HG02981 (cell line): ENCODE data around the gene TAF6.
A peak's percentile ranks its signal among the peaks of the same experiment; 100 is the strongest.
"Not testable (repeated sequence)": the region's sequence is repeated elsewhere in the genome, so short reads cannot be mapped to it uniquely, and the experiment has no call there.

Experiments used
- ATAC-seq: cut with Tn5 transposase; IDR thresholded peaks from one replicate; pipeline ENCODE4 v1.9.1; 2021; ENCODE audit warnings: mild to moderate bottlenecking, moderate library complexity; ENCODE audit not compliant: unreplicated experiment

TAF6 gene

DNA sequence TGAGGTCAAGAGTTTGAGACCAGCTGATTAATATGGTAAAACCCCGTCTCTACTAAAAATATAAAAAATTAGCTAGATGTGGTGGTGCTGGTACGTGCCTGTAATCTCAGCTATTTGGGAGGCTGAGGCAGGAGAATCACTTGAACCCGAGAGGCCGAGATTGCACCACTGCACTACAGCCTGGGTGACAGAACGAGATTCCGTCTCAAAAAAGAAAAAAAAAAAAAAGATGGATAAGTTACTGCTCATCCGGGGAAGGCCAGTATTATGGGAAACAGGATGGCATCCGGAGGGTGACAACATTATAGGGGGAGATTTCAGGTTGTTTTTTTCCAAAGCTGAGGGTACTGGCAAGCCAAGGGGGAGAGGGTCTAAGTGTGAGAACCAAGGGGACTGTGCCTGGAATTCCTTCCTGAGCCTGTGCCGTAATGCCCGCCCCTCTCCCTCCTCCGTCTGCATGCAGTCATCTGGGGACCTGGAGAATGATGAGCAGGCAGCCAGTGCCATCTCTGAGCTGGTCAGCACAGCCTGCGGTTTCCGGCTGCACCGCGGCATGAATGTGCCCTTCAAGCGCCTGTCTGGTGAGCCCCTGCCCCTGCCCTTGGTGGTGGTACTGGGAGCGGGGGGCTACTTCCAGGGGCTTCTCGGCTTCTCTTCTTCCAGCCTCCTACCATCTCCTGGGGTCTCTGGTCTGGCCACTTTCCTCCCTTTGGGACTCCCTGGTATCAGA lies 33.9 kb upstream of the TAF6 start:
- ATAC-seq, result no peak

DNA sequence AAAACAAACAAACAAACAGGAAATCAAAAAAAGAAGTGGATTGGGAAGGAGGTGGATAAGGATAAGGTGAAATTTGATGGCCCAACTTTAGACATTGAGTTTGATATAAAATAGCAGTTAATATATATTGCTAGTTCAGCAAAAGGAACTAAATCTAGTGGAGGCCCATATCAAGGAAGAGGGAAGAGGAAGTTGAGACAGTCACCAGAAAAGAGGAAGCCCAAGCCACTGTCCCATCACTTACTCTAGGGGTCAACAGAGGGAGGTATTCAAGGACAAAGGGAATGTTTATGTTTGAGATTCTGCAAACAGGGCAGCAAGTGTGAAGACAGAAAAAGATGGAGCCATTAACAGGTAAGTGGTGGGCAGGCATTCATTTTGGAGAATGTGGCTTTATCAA lies 33.2 kb upstream of the TAF6 start:
- no peak for ATAC-seq

DNA sequence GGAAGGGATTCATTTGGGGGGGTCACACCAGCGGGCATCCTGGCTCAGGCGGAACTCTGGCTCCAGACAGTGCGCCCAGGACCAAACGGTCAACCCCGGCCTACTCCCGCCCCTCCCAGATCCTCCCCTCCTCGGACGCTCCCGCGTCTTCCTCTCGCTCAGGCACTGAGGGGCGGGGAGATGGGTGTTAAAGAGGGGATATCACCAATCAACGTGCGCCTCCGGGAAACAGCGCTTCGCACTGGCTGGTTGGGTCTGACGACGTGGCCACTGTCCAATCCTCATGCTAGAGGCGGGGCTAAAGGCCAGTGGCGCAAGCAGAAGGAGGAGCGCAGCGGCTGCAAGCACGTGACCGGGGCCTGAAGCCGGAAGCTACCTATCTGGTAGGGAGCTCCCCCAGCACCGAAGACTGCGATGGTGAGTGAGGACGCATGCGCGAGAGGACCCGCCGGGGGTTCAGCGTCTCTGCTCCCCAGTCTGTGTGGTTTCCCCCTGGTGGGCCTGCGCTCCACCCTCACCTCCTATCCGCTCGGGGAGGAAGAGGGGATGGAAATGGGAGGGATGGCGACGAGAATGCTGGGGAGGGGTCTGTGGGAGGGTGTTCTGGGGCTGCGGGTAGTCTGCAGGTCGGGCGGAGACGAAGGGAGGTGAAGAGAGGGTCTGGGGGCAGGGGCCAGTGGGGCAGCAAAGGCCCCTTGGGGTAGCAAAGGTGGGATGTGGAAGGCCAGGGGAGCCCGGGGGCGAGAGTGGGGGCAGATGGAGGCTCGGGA lies 29.6 kb upstream of the TAF6 start, which contains the start of gene LAMTOR4:
Gene LAMTOR4, plus strand, starts transcription at position 360 of the 770 bp plus-strand sequence. Its CDS starts 55 bp downstream, at position 415.
- peak; percentile 99 for ATAC-seq

DNA sequence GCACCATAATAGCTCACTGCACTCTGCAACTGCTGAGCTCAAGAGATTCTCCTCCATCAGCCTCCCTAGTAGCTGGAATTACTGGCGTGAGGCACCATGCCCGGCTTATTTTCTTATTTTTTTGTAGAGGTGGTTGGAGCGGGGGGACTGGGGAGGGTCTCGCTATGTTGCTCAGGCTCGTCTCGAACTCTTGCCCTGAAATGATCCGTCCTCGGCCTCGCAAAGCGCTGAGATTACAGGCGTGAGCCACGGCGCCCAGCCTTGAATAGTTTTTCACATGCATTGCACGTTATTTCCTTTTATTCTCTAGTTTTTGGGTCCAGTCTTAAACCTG lies 29.0 kb upstream of the TAF6 start:
- no peak for ATAC-seq

DNA sequence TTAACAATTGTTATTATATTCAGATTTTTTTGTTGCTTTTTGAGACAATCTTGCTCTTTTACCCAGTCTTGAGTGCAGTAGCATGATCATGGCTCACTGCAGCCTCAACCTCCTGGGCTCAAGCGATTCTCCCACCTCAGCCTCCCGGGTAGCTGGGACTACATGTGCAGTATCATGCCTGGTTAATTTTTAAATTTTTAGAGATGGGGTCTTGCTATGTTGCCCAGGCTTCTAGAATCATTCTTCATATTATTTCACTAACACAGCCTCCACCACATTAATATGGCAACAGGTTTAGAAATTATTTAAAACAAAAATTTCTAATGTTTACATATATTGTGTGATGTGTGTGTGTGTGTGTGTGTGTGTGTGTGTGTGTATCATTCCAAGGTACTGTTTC lies 28.1 kb upstream of the TAF6 start:
- ATAC-seq, result no peak

DNA sequence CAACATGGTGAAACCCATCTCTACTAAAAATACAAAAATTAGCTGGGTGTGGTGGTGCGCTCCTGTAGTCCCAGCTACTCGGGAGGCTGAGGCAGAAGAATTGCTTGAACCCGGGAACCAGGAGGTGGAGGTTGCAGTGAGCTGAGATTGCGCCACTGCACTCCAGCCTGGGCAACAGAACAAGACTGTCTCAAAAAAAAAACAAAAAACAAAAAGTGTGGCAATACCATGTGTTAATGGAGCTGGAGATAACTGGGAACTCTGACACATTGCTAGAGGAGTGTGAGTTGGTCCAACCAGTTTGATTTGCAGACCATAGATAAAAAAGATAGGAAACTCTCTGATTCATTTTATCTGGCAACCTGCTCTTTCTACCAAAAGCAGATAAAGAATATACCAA lies 27.2 kb upstream of the TAF6 start:
- not testable (repeated sequence) for ATAC-seq

DNA sequence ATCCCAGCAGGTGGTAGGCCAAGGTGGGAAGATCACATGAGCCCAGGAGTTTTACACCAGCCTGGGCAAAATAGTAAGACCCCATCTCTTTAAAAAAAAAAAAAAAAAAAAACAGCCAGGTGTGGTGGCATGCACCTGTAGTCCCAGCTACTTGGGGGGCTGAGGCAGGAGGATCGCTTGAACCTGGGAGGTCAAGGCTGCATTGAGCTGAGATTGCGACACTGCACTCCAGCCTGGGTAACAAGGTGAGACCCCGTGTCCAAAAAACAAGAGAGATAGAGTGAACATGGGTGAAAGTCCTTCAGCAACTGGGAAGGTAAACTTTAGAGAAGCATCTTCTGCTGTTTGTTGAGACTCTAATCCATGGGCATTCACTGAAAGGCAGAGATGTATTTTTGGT lies 23.3 kb upstream of the TAF6 start:
- ATAC-seq, result no peak

DNA sequence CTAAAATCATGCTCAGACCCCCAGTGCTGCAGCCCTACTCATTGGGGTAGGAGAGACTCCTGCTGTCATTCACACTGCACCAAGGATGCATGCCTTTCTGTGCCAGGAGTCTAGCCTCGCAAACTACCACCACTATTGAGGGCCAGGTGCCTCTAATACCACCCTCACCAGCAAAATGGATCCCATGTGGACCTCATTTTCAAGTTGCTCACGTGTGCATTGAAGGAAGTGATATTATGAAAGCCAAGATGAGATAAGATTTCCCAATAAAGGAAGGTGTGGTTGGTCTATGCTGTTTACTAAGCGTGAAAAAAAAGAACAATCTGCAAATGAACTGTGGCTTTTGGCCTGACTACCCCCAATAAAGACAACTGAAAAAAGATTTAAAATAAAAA lies 22.4 kb upstream of the TAF6 start:
- no peak for ATAC-seq

DNA sequence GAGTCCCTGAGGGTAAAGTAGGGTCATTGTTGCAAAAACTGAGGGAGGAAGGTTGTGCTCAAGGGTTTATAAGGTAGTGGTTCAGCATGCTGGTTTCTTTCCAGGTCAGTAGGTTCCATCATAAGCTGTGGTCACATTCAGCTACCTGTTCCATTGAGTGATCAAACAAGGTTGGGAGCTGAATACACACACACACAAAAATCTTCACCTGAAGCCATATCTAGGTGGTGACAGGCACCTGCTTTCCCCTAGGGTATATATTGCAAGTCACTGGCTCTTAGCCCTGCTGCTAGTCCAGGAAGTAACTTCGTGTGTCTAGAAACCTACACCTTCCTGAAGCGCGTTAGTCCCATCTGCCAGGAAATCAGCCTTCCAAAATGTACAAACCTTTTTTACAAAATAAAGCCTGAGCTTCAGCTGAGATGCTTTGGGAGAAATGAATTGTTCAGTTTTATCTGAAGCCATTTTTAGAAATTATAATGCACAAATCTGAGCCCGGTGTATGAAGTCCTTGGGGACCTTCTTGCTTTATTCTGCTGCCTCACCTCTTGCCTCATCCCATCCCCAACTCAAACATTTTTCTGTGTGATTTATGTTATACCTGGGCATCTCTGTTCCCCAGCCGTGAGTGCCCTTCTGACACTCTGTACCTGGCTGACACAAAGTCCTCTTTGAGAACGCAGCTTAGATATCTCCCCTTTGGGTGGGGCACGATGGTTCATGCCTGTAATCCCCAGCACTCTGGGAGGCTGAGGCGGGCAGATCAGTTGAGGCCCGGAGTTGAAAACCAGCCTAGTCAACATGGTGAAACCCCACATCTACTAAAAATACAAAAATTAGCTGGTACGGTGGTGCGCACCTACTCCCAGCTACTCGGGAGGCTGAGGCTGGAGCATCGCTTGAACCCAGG lies 18.9 kb upstream of the TAF6 start:
- no peak for ATAC-seq

DNA sequence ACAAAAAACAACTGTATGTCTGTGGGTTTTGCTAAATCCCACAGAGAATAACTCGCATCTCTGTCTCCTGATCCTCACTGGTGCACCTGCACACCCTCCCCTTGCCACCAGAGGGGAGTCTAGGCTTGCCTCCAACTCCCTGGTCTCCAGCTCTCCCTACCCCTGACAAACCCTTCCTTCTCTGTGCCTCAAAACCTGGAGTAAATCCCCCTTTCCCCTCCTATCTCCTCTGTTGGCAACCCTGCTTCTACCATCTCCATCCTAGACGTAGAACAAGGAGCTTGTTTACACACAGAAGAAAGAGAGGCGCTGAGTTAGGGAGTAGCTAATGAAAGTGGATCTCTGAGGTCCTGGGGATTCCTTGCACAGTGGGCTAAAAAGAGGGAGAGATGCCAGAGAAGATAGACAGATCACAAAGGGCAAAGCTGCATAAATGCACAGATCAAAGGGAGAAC lies 13.6 kb upstream of the TAF6 start:
- peak; percentile 56 for ATAC-seq

DNA sequence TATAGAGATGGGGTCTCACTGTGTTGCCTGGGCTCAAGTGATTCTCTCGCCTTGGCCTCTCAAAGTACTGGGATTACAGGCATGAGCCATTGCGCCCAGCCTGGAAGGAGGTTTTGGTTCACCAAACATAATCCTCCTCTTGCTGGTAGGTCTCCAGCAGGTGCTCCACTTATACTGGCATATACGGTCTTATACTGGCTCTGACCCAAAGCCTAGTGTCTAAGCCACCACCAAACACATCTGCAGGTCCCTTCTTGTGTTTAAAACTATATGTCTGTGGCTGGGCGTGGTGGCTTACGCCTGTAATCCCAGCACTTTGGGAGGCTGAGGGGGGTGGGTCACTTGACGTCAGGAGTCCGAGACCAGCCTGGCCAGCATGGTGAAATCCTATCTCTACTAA lies 13.0 kb upstream of the TAF6 start:
- no peak for ATAC-seq

DNA sequence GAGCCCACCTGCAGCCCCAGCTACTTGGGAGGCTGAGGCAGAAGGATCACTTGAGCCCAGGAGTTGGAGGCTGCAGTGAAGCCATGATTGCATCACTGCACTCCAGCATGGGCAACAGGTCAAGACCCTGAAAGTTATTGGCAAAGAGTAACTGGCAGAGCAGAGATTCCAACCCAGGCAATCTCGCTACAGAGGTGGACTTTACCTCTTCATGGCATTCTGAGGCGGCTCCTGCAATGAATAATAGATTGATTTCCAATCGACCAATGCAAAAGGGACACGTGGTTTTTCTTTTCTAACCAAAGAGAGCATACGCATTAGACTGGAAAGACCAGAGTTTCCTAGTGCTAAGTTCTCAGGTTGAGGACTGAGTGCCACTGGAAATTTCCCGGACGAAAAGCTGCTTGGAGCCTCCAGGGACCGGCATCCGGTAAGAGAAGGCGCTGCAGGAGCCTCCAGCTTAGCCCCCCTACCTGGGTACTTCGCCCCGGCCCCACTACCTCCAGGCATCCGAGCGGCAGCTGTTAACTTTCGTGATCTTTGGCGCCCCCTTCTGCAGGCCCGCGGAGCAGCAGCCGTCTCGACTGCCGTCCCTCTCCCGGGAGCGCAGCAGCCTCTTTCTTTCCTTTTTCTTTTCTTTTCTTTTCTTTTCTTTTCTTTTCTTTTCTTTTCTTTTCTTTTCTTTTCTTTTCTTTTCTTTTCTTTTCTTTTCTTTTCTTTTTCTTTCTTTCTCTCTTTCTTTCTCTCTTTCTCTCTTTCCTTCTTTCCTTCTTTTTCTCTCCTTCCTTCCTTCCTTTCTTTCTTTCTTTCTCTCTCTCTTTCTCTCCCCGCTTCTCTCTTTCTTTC lies 11.7 kb upstream of the TAF6 start:
- ATAC-seq, result no peak

DNA sequence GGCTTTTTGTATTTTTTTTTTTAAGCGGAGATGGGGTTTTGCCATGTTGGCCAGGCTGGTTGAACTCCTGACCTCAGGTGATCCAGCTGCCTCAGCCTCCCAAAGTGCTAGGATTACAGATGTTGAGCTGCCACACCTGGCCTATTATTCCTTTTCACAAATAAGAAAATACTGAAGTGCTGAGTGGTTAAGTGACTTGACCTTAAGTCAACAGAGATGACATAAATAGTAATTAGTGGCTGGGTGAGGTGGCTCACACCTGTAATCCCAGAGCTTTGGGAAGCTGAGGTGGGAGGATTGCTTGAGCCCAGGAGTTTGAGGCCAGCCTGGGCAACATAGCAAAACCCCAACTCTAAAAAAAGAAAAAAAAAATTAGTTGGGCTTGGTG lies 11.1 kb upstream of the TAF6 start:
- not testable (repeated sequence) for ATAC-seq

DNA sequence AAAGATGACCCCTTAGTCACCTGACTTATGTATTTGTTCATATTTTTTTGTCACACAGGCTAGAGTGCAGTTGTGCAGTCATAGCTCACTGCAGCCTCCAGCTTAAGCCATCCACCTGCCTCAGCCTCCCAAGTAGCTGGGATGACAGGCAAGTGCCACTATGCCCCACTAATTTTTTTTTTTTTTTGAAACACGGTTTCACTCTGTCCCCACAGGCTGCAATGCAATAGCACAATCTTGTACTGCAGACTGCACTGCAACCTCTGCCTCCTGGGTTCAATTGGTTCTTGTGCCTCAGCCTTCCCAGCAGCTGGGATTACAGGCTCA lies 9.4 kb upstream of the TAF6 start:
- ATAC-seq, result no peak

DNA sequence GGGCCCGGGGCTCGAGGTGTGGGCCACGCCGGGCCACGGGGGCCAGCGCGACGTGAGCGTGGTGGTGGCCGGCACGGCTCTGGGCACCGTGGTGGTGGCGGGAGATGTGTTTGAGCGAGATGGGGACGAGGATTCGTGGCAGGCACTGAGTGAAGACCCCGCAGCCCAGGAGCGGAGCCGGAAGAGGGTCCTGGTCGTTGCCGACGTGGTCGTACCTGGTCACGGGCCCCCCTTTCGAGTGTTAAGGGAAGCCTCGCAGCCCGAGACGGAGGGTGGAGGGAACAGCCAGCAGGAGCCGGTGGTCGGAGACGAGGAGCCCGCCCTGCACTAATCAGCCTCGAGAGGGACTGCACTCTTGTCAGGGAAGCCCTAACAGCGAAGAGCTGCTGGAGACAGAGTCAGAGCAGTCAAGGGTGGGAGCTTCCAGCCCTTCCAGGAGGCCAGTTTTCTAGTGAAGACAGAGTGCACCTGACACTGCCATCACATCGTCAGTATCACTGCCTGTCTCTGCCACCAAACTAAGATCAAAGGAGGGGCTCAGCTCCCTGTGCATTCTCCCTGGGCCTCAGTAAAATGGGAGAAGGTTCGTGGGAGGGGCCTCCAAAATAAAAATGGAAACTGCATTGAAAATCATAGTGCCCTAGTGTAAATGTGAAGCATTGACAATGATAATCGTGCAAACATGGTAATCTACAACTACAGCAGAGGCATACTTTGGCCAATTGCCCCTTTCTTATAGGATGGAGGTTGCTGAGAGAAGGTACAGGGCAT lies 8.9 kb upstream of the TAF6 start:
- no peak for ATAC-seq

DNA sequence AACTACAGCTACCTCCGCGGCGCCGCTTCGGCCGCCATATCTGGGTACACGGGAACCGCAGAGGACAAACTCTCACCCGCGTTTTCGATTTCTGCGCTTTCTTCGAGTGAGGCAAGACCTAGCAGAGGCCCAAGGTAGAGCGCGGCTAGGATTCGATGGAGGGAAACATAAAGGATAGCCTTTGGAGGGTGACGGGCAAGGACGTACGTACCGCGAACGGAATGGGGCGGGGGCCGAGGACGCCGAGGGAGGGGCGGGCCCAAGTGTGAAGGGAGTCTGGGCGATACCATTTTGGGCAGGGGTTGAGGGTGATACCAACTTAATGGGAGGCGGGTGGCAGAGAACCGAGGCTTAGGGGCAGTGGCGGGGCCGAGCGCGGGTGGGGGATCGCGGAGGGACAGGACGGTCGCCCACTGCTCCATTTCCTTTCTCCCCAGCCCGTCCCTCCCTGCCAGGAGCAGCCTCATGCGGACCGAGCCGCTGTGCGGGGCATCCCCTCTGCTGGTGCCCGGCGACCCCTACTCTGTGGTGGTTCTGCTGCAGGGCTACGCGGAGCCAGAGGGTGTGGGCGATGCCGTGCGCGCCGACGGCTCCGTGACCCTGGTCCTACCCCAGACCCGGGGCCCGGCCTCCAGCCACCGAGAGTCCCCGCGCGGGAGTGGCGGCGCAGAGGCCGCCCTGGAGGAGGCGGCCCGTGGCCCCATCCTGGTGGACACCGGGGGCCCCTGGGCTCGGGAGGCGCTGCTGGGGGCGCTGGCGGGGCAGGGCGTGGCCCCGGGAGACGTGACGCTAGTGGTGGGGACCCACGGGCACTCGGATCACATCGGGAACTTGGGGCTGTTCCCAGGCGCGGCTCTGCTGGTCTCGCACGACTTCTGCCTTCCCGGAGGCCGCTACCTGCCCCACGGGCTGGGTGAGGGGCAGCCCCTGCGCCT lies 8.0 kb upstream of the TAF6 start, which contains the start of gene MBLAC1:
Gene MBLAC1, plus strand, starts transcription at position 37 of the 935 bp plus-strand sequence. Its CDS starts 429 bp downstream, at position 466.
- peak; percentile 59 for ATAC-seq

DNA sequence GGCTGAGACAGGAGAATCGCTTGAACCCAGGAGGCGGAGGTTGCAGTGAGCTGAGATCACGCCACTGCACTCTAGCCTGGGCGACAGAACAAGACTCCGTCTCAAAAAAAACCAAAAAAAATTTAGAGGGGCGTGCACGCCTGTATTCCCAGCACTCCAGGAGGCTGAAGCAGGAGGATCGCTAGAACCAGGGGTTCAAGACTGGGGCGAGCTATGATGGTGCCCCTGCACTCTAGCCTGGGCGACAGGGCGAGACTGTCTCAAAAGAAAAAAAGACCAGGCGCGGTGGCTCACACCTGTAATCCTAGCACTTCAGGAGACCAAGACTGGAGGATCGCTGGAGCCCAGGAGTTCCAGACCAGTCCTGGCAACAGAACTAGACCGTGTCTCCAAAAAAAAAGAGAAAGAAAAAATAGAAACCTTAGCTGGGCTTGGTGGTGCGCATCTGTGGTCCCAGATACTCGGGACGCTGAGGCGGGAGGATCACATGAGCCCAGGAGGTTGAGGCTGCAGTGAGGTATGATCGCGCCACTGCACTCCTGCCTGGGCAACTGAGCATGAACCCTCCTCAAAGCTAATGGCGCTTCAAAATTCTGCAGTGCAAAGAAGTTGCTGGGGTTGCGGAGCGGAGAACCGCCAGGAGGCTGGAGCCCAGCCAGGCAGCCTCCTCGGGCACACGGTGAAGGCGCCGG lies 7.2 kb upstream of the TAF6 start:
- peak; percentile 19 for ATAC-seq
